ENCODE data around the gene MADCAM1.

GRCh38 chr19:524062-524674, 27.9 kb downstream of the MADCAM1 start:
- TF ChIP-seq, protein P1, sequence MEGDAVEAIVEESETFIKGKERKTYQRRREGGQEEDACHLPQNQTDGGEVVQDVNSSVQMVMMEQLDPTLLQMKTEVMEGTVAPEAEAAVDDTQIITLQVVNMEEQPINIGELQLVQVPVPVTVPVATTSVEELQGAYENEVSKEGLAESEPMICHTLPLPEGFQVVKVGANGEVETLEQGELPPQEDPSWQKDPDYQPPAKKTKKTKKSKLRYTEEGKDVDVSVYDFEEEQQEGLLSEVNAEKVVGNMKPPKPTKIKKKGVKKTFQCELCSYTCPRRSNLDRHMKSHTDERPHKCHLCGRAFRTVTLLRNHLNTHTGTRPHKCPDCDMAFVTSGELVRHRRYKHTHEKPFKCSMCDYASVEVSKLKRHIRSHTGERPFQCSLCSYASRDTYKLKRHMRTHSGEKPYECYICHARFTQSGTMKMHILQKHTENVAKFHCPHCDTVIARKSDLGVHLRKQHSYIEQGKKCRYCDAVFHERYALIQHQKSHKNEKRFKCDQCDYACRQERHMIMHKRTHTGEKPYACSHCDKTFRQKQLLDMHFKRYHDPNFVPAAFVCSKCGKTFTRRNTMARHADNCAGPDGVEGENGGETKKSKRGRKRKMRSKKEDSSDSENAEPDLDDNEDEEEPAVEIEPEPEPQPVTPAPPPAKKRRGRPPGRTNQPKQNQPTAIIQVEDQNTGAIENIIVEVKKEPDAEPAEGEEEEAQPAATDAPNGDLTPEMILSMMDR (IDR thresholded peaks at IDR 0.05): no peak
- TF ChIP-seq POLR2A (IDR thresholded peaks at IDR 0.05) (no peak), POLR2AphosphoS5 (IDR thresholded peaks at IDR 0.05) (no peak)
